ENCODE measurements around the gene RGS4. TPM values are rescaled to one million over a fixed set of nuclear protein-coding genes. Genes with fewer than 3 reads are reported as not detected.
"Not testable (repeated sequence)": the region's sequence is repeated elsewhere in the genome, so short reads cannot be mapped to it uniquely, and the experiment has no call there.

The RGS4 gene
- polyA plus RNA-seq, 3 donors, result 10.1 to 14.0 (median 13.5) TPM

DNA sequence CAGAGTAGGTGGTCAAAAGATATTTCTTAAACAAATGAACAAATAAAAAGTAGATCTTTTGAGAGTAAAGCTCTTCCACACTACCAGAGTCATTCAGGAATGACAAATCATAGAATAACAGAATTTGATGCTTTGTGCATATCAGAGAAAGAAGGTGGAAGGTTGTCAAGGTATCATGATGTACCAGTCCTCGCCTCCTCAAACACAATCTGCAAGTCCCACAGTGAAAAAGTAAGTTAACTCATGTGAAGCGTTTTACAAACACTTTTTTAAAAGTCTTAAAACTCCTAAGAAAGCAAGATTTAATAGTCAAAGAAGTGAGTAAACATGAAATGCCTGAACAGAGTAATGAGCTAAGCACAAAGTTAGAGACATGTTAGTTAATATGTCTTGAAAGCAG lies 2.5 kb upstream of the RGS4 start:
- DNase-seq (ENCODE audit: low read depth in 3 of 3, low spot score in 2 of 3), result no peak

DNA sequence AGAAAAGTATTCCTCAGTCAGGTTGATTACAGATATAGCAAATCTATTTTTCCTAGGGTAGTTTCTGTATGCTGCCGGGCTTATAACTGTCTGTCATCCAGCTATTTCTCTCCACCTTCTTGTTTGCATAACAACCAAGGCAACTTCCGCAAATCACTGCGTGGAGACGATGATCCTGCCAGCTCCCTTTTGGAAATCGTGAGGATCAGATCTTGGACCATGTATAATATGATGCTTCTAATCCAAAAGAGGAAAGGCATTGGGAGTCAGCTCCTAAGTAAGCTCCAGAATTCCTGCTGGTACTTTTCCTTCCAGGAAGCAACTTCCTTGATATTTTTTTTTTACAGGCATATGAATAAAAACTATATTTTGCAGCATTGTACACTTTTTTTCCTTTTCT lies 445 bp upstream of the RGS4 start:
- DNase-seq (ENCODE audit: low read depth in 3 of 3, low spot score in 2 of 3), result no peak

DNA sequence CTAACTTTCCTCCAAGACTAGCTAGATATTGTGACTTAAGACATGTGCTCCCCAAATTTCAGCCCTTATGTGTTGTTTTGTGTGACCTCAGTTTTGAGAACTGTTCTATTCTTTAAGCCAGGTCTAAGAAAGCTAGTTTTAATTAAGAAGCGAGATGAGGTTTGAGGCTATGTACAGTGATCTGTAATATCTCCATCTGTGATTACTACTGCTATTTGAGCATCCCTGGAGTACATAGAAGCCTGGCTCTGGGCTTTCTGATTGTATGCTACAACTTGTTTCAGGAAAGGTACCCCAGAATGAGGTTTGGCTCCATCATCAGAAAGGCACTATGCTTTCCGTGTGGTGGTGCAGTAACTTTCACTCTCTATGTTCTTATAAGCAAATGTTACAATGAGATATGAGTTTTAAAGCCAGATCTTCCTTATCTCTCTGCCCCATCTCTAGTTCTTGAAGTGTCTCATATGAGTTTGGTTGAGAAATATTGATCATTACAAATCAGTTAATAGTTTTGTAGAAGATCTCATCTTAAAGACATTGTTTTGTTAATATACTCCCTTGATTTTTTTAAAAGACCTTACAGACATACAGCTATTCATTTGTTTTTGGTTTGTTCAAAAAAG lies 605 bp downstream of the RGS4 start:
- no peak for DNase-seq (ENCODE audit: low read depth in 3 of 3, low spot score in 2 of 3)

DNA sequence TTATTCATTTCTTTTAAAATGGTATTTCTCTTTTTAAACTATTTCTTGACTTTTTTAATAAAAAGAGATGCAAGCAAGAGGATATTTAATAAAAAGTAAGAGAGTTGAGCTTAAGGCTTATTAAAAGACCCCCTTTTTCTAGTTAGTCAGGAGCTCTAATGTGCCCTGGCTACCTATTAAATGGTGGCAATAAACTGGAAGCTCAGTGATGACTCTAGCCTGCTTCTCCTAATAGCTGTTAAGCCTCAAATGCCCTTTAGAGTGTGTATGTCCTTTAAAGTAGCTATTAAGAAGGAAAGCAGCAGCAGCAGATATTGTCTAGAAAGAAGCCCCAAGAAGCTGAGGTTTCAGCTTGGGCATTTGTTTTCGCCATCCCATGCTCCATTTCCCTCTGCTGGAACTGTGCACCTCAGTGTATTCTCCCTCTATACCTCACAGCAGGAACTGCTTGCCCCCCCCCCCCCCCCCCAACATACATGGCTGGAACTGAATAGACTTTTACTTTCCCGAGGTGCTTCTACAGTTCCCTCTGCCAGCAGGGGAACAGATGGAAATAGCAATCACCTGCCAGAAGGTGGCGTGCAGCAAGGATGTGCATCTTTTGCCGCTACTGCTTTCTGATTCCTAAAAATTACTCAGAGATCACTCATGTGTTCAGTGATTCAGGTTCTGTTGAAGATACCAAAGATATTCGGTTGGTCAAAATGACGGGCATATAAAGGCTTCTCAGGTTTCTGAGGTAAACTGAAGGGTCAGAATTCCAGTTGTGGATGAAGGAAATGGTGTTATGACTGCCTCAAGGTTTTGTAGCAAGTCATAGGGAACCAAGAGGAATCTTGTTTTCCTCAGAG lies 2.5 kb downstream of the RGS4 start:
- no peak for DNase-seq (ENCODE audit: low read depth in 3 of 3, low spot score in 2 of 3)

DNA sequence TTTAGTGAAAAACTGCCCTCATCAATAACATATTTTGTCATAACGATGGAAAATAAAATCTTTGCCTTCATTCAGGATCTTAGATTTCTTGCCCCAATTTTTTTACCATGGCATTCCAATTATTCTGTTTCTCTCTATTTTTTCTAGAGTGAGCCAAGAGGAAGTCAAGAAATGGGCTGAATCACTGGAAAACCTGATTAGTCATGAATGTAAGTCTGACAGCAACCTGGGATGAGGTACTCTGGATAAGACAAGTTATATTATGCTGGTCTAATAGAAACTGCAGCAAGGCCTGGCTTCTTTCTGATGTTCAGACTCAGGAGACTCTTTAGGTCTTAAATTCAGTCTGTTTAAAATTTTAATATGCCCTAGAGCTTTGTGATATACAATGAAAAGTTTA lies 3.5 kb downstream of the RGS4 start:
- no peak for DNase-seq (ENCODE audit: low read depth in 3 of 3, low spot score in 2 of 3)

DNA sequence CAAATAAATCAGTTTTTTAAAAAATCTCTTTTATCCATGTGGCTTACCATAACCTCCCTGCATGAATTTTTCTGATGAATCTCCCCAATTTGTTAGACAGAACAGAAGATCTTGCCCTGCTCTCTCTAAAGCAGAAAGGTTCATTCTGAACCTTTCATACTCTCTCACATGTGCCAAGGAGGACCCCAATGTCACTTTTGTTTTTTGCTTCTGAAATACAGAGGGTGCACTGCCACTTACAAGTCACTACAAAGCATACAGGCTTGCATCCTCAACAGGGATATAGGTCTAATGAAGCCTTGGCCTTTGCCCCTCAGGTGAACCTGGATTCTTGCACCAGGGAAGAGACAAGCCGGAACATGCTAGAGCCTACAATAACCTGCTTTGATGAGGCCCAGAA lies 4.8 kb downstream of the RGS4 start:
- no peak for DNase-seq (ENCODE audit: low read depth in 3 of 3, low spot score in 2 of 3)

DNA sequence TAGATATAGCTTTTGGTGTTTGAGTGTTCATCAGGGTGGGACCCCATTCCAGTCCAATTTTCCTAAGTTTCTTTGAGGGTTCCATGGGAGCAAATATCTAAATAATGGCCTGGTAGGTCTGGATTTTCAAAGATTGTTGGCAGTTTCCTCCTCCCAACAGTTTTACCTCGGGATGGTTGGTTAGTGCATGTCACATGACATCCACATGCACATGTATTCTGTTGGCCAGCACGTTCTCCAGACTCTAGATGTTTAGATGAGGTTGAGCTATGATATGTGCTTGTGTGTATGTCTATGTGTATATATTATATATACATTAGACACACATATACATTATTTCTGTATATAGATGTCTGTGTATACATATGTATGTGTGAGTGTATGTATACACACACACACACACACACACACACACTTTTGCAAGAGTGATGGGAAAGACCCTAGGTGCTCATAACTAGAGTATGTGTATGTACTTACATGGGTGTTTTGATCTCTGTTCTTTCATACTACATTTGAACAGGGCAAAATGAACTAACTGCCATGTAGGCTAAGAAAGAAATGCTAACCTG lies 5.6 kb downstream of the RGS4 start:
- DNase-seq (ENCODE audit: low read depth in 3 of 3, low spot score in 2 of 3), result no peak

DNA sequence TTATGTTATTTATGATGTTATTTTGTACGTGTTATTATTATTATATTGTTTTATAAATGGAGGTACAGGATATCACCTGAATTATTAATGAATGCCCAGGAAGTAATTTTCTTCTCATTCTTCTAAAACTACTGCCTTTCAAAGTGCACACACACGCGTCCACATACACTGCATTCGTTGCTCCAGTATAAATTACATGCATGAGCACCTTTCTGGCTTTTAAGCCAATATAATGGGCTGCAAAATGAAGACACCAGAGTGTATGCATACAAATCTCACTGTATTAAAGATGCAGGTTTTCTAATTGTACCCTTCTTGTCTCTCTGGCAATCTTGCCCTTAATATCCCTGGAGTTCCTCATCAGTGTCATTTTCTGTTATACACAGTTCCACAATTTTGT lies 6.9 kb downstream of the RGS4 start:
- no peak for DNase-seq (ENCODE audit: low read depth in 3 of 3, low spot score in 2 of 3)

DNA sequence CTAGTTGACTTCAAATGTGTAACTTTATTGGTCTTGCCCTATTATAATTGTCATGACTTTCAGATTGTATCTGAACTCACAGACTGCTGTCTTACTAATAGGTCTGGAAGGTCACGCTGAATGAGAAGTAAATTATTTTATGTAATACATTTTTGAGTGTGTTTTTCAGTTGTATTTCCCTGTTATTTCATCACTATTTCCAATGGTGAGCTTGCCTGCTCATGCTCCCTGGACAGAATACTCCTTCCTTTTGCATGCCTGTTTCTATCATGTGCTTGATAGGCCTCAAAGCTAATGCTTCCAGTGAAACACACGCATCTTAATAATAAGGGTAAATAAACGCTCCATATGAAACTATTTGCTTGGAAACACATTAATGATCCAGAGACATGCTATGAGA lies 7.3 kb downstream of the RGS4 start:
- DNase-seq (ENCODE audit: low read depth in 3 of 3, low spot score in 2 of 3), result no peak

DNA sequence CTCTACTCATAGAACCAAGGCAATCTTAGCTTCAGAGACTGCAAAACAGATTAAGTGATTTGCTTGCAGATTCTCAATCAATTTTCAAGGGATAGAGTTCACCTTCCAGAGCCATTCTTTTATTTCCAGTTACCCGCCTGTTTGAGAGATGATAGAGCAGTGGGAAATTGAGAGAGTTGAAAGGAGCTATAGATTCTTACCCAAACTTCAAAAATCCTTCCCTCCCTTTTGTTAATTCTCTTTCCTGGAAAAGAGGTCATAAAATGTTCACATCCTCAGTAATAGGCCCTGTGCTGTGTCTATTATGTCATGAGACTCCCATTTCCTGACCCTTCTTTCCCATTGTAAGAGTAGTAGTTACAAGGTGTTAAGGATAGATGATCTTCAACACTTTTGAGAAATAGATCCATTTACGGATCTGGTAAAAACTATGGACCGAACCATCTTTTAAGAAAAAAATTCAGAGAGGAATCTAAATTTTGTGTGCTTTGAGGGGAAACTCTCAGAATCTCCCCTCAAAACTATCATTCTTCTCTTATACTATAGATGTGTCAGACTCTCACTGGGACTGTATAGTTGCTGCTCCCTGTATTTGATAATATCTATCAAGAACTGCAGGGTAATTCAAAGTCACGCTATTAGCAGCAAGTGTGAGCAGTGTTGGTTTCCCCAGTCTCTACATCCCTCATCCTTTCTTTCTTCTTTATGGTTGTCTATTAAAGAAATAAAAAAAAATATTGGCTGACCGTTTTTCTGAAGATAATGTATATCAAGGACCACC lies 8.0 kb downstream of the RGS4 start:
- no peak for DNase-seq (ENCODE audit: low read depth in 3 of 3, low spot score in 2 of 3)

DNA sequence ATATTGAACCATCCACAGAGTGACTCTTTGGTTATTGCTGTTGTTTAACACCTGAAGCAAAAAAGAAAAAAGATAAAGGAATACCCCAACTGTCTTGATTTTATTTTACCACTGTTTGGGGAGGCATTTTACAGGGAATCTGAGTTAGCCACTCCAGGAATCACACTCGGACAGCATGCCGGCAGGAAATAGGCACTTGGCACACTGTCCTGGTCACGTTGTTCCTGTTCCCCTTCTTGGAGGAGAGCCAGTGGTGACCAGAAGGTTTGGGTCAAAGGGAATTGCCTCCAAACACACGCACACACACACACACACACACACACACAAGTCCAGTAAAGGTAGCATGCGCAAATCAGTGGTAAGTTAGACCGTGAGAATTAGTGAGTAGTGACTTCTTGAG lies 13.8 kb downstream of the RGS4 start:
- DNase-seq (ENCODE audit: low read depth in 3 of 3, low spot score in 2 of 3), result no peak

DNA sequence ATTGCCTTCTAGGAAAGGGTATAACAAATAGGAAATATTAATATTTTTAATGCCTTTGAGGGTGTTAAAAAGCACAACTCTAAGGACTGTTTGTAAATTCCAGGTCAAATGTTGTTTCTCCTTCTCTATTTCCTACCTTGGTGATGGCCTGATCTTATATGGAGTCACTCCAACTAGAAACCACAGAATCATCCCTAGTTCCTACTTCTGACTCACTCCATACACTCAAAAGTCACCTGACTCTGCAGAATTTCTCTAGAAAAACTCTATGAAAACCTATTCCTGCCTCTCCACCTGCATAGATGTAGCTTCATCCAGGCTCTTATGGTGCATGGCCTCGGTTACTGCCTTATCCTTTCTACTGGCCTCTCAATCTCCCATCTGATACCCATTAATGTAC lies 14.5 kb downstream of the RGS4 start:
- DNase-seq (ENCODE audit: low read depth in 3 of 3, low spot score in 2 of 3), result no peak

DNA sequence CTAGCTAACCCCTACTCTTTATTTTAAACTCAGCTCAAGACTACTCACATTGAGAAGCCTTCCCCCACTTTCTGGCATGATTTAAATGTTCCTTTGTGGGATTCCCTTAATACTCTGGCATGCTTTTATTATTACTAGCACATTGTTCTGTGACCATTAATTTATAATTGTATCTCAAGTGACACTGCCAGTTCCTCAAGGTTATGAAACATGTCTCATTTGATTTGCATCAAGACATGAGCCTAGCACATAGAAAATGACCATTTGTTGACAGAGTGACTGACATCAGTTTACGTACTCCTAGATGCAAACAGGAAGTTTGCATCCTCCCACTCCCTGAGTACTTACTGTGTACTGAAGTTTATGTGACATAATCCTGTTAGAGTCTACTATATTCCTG lies 15.2 kb downstream of the RGS4 start:
- no peak for DNase-seq (ENCODE audit: low read depth in 3 of 3, low spot score in 2 of 3)

DNA sequence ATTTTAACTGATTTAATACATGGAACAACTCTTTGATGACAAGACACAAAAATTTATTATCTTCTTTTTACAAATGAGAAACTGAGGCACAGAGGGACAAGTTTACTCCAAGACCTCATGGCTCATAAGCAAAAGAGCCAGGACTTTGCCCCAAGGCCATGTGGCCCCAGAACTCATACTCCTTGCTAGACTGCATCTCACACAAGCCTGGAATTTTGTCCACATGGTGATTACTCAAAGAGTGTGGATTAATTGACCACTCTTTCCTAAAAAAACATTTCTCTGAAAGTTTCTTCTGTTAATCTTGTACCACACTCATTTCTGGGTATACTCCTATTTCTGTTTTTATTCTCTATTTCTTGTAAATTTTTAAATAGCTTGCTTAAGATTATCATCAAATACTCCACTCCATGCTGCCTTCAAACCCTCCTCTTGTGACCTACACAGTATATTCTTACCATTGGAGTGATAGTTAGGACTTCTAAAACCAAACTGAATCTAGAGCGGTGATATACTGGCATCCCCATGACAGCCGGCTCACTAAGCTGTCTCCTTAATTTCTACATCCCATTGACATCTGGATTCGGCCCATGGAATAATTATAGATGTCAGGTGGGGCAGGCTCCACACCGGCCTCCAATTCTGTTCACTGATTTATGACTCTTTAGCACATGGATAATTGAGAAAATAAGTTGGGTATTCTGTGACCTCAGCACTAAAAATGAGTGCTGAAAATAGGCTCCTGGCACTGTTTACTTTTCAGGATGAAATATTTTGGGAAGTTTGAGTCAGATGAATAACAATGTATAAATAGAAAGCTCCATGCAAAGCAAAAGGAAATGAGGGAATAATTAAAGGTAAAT lies 16.1 kb downstream of the RGS4 start:
- no peak for DNase-seq (ENCODE audit: low read depth in 3 of 3, low spot score in 2 of 3)

DNA sequence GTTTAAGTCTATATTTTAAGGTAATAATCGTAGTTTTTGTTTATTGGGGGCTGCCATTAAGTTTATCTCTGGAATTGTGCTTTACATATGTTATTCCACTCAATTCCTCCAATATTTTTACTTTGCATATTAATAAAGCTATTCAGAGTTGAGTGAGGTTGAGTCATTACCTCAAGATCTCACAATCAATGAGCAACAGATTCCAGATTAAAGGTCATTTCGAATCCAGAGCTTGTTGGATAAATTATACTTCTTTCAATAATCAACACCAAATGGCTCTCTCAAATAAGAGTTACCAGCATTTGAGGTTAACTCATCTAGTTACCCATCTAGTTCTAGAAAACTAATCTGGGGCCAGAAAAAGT lies 16.7 kb downstream of the RGS4 start:
- DNase-seq (ENCODE audit: low read depth in 3 of 3, low spot score in 2 of 3), result no peak

DNA sequence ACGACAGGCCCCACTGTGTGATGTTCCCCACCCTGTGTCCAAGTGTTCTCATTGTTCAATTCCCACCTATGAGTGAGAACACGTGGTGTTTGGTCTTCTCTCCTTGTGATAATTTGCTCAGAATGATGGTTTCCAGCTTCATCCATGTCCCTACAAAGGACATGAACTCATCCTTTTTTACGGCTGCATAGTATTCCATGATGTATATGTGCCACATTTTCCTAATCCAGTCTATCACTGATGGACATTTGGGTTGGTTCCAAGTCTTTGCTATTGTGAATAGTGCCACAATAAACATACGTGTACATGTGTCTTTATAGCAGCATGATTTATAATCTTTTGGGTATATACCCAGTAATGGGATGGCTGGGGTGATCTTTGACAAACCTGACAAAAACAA lies 20.0 kb downstream of the RGS4 start:
- DNase-seq (ENCODE audit: low read depth in 3 of 3, low spot score in 2 of 3), result not testable (repeated sequence)

DNA sequence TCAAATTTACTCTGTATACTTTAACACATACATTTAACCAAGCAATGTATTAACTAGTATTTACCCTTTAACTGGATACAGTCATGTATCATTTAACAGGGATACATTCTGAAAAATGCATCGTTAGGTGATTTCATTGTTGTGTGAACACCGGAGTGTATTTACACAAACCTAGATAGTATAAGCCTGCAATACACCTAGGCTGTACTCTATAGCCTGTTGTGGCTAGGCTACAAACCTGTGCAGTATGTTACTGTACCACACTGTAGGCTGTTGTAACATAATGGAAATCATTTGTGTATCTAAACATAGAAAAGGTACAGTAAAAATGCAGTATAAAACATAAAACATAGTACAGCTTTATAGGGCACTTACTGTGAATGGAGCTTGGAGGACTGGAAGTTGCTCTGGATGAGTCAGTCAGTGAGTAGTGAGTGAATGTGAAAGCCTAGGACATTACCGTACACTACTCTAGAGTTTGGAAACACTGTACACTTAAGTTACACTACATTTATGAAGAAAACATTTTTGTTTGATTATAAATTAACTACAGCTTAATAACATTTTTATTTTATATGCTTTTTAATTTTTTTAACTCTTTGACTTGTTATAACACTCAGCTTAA lies 21.3 kb downstream of the RGS4 start:
- DNase-seq (ENCODE audit: low read depth in 3 of 3, low spot score in 2 of 3), result no peak

DNA sequence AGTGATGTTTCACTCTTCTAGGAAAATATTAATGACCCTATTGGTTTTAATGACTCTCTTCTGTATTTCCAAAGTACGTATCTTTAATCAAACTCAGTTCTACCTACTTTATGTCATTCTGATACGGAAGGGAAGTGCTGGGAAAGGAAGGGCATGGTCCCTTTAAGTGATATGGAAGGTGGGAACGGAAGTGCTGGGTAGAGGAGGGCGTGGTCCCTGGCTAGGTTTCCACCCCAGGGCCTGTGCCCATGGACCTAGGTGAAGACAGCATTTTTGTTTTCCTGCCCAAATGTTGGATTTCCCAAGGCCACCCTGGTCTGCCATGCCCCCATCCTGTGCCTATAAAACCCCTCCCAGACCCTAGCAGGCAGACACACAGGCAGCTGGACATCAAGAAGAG lies 24.0 kb downstream of the RGS4 start:
- DNase-seq (ENCODE audit: low read depth in 3 of 3, low spot score in 2 of 3), result no peak

DNA sequence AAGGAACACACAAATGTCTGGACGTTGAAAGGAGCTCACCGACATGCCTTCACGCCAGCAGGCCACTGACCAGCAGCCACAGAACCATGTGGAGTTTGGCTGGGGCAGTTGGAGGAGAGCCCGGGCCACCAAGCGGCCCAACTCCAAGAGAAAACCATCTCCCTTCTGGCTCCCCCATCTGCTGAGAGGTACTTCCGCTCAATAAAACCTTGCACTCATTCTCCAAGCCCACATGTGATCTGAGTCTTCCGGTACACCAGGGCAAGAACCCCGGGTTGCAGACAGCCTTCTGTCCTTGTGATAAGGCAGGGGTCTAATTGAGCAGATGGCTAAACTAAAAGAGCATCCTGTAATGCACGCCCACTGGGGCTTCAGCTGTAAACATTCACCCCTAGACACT lies 24.4 kb downstream of the RGS4 start:
- DNase-seq (ENCODE audit: low read depth in 3 of 3, low spot score in 2 of 3), result no peak

DNA sequence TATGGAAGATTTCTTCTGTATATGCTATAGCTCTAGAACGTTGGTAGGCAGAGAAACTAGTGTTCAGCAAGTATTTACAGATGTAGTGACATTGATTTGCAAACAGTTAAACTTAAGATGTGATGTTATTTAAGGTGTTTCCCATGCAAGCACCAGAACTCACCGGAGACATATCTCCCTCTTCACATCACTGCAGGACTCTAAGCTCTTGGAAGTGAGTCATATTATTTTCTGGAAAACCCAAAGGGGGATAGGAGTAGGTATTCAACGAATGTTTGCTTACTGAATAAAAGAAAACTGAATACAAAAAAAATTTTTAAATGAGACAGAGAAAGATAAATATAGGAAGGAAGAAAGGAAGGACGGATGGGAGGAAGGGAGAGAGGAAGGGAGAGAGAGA lies 25.0 kb downstream of the RGS4 start:
- DNase-seq (ENCODE audit: low read depth in 3 of 3, low spot score in 2 of 3), result no peak
